Esophagus (tissue), 2 donors: ENCODE measurements around the gene CHMP4A. TPM values are rescaled to one million over a fixed set of nuclear protein-coding genes. Genes with fewer than 3 reads are reported as not detected.
A peak's percentile ranks its signal among the peaks of the same experiment; 100 is the strongest.

ENCODE experiments used
- H3K27ac ChIP-seq, 2 donors: one replicate each; pipeline ENCODE4 v1.5.1; 2013; ENCODE audit warnings: low read depth in 2 of 2, mild to moderate bottlenecking in 2 of 2, inconsistent platforms in 1 of 2, low read length in 1 of 2, moderate library complexity in 1 of 2
- H3K27me3 ChIP-seq, 2 donors: one replicate each; pipeline ENCODE4 v1.6.1; 2013; ENCODE audit warnings: low read length in 2 of 2, control low read depth in 1 of 2, mild to moderate bottlenecking in 1 of 2; ENCODE audit not compliant: insufficient read depth in 2 of 2, control insufficient read depth in 1 of 2
- H3K36me3 ChIP-seq, 2 donors: one replicate each; pipeline ENCODE4 v1.6.1; 2013; ENCODE audit warnings: low read length in 1 of 2; ENCODE audit not compliant: control insufficient read depth in 2 of 2, insufficient read depth in 2 of 2
- H3K4me1 ChIP-seq, 2 donors: one replicate each; pipeline ENCODE4 v1.6.1; 2013; ENCODE audit warnings: low read length in 1 of 2; ENCODE audit not compliant: control insufficient read depth in 2 of 2, insufficient read depth in 2 of 2
- H3K4me3 ChIP-seq, 2 donors: one replicate each; pipeline ENCODE4 v1.5.1; 2013; ENCODE audit warnings: low read length in 2 of 2, mild to moderate bottlenecking in 2 of 2, low read depth in 1 of 2, moderate library complexity in 1 of 2
- H3K9me3 ChIP-seq, 2 donors: one replicate each; pipeline ENCODE4 v1.6.1; 2013; ENCODE audit warnings: mild to moderate bottlenecking in 2 of 2, low read depth in 1 of 2, low read length in 1 of 2, moderate library complexity in 1 of 2; ENCODE audit not compliant: control insufficient read depth in 2 of 2, insufficient read depth in 1 of 2
- WGBS, 2 donors: extraction: QIAGEN DNeasy Blood & Tissue Kit; methylation state at CpG; one replicate each; pipeline ENCODE4 v1.1.7; 2013; 5-methylcytosine and 5-hydroxymethylcytosine counted together
- polyA plus RNA-seq, 2 donors: library from polyadenylated mRNA; stranded (reverse); fragments of 200-250 nt; gene quantifications; one replicate each; pipeline ENCODE4 v1.2.3, GENCODE V29; 2013
- donor health status: healthy with polysubstance abuse.
- donor health status: Bipolar disorder and iron deficiency.

The CHMP4A gene
- polyA plus RNA-seq, 2 donors = 37.0 to 65.7 TPM

GRCh38 chr14:24256960-24257359 is 43.7 kb upstream of the CHMP4A start:
- H3K4me1 ChIP-seq = peaks cover 2 to 22% of the 10 kb centered on the region in 2 donors
- no peaks in the 10 kb centered on the region for H3K9me3 ChIP-seq
- 81 to 85% methylated on average over 4 of the region's 4 CpGs for WGBS, 2 donors
- no peaks in the 10 kb centered on the region for H3K27me3 ChIP-seq
- peak overlapping the region in 1 of 2 donors; percentile 34 for H3K27ac ChIP-seq
- peaks cover 3 to 66% of the 10 kb centered on the region in 2 donors for H3K36me3 ChIP-seq
- peak overlapping the region in 1 of 2 donors; percentile 2 for H3K4me3 ChIP-seq

GRCh38 chr14:24255931-24256711 is 42.8 kb upstream of the CHMP4A start:
- Histone ChIP-seq H3K9me3 (no peaks in the 10 kb centered on the region), H3K27ac (no peak overlapping the region), H3K4me1 (peaks cover 2 to 22% of the 10 kb centered on the region in 2 donors), H3K36me3 (peaks cover 3 to 68% of the 10 kb centered on the region in 2 donors), H3K27me3 (no peaks in the 10 kb centered on the region), H3K4me3 (no peak overlapping the region)
- 92 to 96% methylated on average over 12 of the region's 12 CpGs for WGBS, 2 donors

GRCh38 chr14:24255438-24255837 is 42.1 kb upstream of the CHMP4A start:
- Histone ChIP-seq H3K9me3 (no peaks in the 10 kb centered on the region), H3K27ac (no peak overlapping the region), H3K27me3 (no peaks in the 10 kb centered on the region), H3K4me1 (peaks cover 2 to 21% of the 10 kb centered on the region in 2 donors), H3K36me3 (peaks cover 3 to 64% of the 10 kb centered on the region in 2 donors), H3K4me3 (no peak overlapping the region)
- 83 to 89% methylated on average over 8 of the region's 8 CpGs for WGBS, 2 donors

- peaks cover 2 to 15% of the 10 kb centered on the region in 2 donors for H3K4me1 ChIP-seq
- no peak overlapping the region for H3K4me3 ChIP-seq
- no peaks in the 10 kb centered on the region for H3K27me3 ChIP-seq
- 94% methylated on average over 19 of the region's 19 CpGs for WGBS, 2 donors
- peak overlapping the region in 1 of 2 donors; percentile 6 for H3K27ac ChIP-seq
- H3K36me3 ChIP-seq = peaks cover 3 to 61% of the 10 kb centered on the region in 2 donors
- no peaks in the 10 kb centered on the region for H3K9me3 ChIP-seq
Measured at GRCh38 chr14:24254630-24255392, 41.5 kb upstream of the CHMP4A start.

- H3K36me3 ChIP-seq = peaks cover 7 to 62% of the 10 kb centered on the region in 2 donors
- WGBS, 2 donors = 80 to 82% methylated on average over 7 of the region's 7 CpGs
Measured at GRCh38 chr14:24253936-24254335, 40.6 kb upstream of the CHMP4A start.

GRCh38 chr14:24252289-24253124 is 39.2 kb upstream of the CHMP4A start:
- Histone ChIP-seq H3K36me3 (peaks cover 7 to 55% of the 10 kb centered on the region in 2 donors), H3K27ac (peak overlapping the region in 1 of 2 donors; percentile 37), H3K9me3 (no peaks in the 10 kb centered on the region), H3K27me3 (no peaks in the 10 kb centered on the region), H3K4me1 (peaks cover 0 to 4% of the 10 kb centered on the region in 2 donors), H3K4me3 (no peak overlapping the region)
- WGBS, 2 donors = 70 to 72% methylated on average over 11 of the region's 11 CpGs

More at GRCh38 chr14:24253936-24254335, 40.6 kb upstream of the CHMP4A start:
- no peaks in the 10 kb centered on the region for H3K9me3 ChIP-seq
- peaks cover 0 to 11% of the 10 kb centered on the region in 2 donors for H3K4me1 ChIP-seq
- H3K4me3 ChIP-seq = no peak overlapping the region
- H3K27ac ChIP-seq = no peak overlapping the region
- H3K27me3 ChIP-seq = no peaks in the 10 kb centered on the region

GRCh38 chr14:24251880-24252288 is 38.6 kb upstream of the CHMP4A start:
- H3K9me3 ChIP-seq = no peaks in the 10 kb centered on the region
- no peak overlapping the region for H3K4me3 ChIP-seq
- WGBS, 2 donors = 92 to 94% methylated on average over 1 of the region's 1 CpG
- peaks cover 0 to 4% of the 10 kb centered on the region in 2 donors for H3K4me1 ChIP-seq
- H3K27me3 ChIP-seq = no peaks in the 10 kb centered on the region
- peaks cover 7 to 53% of the 10 kb centered on the region in 2 donors for H3K36me3 ChIP-seq
- peak overlapping the region in 1 of 2 donors; percentile 37 for H3K27ac ChIP-seq

- WGBS, 2 donors = 61 to 72% methylated on average over 4 of the region's 4 CpGs
- H3K36me3 ChIP-seq = peaks cover 7 to 40% of the 10 kb centered on the region in 2 donors
- H3K27me3 ChIP-seq = no peaks in the 10 kb centered on the region
- H3K4me1 ChIP-seq = peaks cover 0 to 4% of the 10 kb centered on the region in 2 donors
- peak overlapping the region in 1 of 2 donors; percentile 33 for H3K27ac ChIP-seq
- H3K4me3 ChIP-seq = no peak overlapping the region
- H3K9me3 ChIP-seq = no peaks in the 10 kb centered on the region
Measured at GRCh38 chr14:24250354-24250753, 37.1 kb upstream of the CHMP4A start.
